Amniotic stem cell (primary cell): ENCODE data around the gene ACBD3.

Experiments
- DNase-seq: peaks from one replicate; lab custom pipeline; 2025; lab: John Stamatoyannopoulos, UW

ACBD3 gene

DNA sequence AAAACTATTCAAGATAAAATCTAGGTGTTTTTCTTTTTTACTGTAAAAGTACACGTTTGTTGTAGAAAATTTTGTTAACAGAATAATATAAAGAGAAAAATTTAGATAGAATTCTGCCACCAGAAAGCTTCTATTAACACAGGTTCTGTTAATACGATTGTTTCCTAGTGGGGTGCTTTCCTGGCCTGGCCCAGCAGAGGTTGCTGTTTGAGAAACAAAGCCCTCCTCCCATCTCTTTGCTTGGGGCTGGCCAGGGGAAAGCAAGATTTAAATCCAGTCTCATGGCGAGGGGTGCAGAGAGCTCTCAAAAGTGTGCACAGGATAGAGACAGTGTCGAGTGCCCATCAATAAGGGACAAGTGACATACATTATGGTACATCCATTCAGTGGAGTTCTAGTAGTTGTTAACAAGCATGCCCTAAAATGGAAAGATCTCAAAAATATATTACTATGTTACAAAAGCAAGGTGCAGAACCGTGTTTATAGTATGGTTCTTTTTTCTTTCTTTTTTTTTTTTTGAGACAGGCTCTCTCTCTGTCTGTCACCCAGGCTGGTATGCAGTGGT lies 14.6 kb upstream of the ACBD3 start:
- DNase-seq, result no peak

GRCh38 chr1:226199971-226200370 lies 13.4 kb upstream of the ACBD3 start:
- DNase-seq, result no peak

GRCh38 chr1:226195144-226195543 lies 8.6 kb upstream of the ACBD3 start:
- no peak for DNase-seq

DNA sequence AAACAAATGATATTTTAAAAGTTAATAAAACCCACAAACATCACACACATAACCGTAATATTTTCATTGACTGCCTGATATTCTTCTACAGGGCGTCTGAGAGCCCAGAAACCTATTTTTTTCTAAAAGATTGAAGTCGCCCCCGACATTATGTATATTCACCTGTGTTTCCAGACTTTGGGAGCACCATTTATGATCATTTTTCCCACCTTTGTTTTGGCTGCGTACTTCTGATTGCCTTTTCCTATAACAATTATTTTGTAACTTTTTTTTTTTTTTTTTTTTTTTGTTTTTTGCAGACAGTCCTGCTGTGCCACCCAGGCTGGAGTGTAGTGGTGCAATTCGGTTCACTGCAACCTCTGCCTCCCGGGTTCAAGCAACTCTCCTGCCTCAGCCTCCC lies 839 bp upstream of the ACBD3 start:
- DNase-seq, result no peak

- DNase-seq, result no peak
These were observed 430 bp upstream of the ACBD3 start for GRCh38 chr1:226187019-226187322.

DNA sequence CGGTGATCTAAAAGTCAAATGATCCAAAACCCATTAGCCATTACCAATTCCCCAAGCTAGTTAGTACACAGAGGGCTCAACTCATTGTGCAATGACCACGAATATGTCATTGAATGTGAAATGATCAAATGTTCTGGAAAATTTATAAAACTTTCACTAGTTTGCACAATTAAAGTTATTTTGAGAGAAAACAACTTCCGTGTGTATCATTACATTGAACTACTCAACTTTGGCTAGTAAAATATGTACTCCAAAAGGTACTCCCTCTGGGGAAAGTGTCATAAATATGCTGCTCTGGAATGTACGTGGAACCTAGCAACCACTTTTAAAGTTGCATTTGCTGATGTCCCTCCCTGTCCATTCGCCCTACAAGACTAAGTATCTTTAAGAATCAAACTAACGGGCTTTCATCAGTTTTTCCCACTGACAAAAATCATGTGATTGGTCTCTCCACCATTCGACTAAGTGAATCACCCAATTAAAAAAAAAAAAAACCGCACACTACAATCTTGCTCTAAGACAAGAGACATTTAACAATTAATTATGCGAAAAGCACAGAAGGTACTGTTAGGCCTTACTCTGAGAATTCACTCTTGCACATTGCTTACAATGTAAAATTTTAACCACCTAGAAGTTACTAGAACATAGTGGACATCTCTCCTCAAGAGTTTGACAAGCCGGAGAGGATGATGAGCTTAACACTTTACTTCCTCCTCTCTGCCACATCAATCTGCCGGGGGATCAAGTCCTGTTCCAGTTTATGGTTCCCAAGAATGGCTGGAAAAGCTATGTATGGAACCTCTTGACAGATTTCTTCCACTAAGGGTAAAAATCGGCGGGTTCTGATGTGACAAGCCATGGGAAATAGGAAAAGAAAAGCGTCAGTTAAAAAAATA lies 1.2 kb downstream of the ACBD3 start:
- DNase-seq, result no peak

- DNase-seq, result no peak
These were observed 4.4 kb downstream of the ACBD3 start for GRCh38 chr1:226181996-226182714.

DNA sequence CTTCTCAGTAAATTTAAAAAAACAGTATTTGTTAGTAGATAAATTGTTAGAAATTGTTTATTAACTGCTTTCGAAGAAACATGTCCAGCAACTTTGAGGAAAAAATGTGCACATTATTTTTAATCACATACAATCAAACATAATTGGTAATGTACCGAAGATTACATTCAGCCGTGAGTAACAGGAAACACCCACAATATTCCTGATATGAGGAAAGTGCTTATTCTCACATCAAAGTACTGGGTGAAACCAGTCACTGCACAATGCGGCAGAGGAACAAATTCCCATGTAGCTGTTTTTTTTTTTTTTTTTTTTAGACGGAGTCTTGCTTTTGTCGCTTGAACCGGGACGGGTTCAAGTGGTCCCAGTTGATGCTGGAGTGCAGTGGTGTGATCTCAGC lies 9.7 kb downstream of the ACBD3 start:
- no peak for DNase-seq

GRCh38 chr1:226172589-226172988 lies 14.0 kb downstream of the ACBD3 start:
- DNase-seq, result no peak

- DNase-seq, result no peak
These were observed 20.2 kb downstream of the ACBD3 start for GRCh38 chr1:226166341-226166740.

GRCh38 chr1:226164154-226164553 lies 22.4 kb downstream of the ACBD3 start:
- no peak for DNase-seq

DNA sequence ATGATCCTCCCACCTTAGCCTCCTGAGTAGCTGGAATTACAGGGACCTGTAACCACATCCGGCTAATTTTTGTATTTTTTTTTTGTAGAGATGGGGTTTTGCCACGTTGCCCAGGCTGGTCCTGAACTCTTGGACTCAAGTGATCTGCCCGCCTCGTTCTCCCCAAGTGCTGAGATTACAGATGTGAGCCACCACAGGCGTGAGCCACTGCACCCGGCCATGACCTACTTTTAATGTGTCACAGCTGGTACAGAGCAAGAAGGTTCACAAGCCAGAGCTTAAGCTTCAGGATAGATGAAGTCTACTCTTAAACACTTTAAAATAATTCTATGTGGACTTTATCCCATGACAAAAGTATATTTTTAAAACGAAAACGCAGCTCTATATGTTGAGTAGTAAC lies 23.6 kb downstream of the ACBD3 start:
- DNase-seq, result no peak

- DNase-seq, result no peak
These were observed 27.6 kb downstream of the ACBD3 start for GRCh38 chr1:226158983-226159382.

DNA sequence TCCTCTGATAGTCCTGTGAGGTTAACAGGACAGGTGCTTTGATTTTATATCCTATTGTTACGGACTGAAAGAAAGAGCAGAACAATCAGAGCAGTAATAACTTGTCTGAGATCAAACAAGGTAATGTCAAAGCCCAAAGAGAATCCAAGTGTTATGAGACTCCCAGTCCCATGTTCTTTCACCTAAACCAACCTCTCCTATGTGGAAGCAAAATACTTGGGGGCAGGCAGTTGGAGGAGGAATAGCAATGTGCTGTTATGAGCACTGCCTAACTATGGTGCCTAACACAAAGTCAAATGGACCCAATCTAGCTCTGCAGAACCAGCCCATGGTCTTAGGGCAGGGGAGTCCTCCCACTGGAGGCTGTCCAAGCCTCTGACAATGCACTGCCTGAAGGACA lies 28.1 kb downstream of the ACBD3 start:
- DNase-seq, result no peak

DNA sequence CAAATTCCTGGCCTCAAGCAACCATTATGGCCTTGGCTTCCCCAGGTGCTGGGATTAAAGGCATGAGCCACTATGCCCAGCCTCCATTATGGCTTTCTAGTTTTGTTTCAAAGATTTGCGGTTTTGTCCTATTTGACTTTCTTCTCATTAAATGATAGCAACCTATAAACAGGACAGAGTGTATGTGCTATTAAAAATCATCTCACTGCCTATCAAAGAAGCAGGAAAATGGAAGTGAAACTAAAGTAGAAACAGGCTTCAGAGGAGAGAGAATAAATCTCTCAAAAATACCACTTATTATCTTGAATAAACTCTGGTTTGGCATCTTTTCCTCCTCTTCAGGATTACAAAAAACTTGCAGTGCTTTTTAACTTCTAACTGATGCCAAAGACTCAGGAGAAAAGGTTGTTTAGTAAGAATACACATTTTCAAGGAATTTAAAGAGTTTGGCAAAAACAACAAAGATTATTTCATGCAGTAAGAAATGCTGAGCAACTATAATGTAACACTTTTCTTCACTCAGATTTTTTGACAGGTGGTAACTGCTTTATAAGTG lies 28.7 kb downstream of the ACBD3 start:
- no peak for DNase-seq

DNA sequence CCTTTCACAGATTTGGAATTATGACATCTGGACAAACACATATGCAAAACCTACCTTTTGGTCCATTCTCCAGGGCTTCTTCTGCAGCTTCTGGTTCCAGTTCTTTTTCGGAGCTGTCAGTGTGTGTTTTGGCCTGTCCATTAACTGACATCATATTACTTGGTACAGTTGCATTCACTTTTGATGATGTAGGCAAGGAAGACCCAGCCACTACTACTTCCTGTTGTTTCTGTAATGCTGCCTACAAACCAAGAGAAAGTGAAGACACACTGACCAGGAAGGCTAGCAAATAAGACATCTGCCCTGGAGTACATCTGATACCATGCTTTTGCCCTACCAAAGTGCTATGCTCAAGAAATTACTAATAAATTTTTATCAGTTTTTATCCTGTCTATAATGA lies 31.9 kb downstream of the ACBD3 start:
- no peak for DNase-seq

- DNase-seq, result no peak
These were observed 36.7 kb downstream of the ACBD3 start for GRCh38 chr1:226149806-226150205.

- DNase-seq, result no peak
These were observed 38.4 kb downstream of the ACBD3 start for GRCh38 chr1:226148121-226148648.

DNA sequence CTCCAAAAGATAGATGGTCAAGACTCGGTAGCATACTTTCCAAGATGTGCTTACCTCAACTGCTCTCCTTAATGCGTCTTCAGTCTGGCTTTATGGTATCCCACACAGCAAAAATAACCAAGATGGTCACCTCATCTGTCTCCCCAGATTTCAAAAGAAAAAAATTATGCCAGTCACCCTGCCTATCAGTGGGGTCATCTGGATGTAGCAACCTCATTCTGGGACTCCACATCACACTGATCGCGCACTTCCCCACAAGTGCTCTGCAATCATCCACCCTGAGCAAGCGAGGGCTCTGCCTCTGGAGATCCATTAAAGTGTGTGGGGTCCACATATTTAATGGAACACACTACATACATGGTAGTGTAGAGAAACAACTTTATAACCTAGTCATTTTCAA lies 42.5 kb downstream of the ACBD3 start:
- DNase-seq, result no peak

- DNase-seq, result no peak
These were observed 50.8 kb downstream of the ACBD3 start for GRCh38 chr1:226135709-226136108.

DNA sequence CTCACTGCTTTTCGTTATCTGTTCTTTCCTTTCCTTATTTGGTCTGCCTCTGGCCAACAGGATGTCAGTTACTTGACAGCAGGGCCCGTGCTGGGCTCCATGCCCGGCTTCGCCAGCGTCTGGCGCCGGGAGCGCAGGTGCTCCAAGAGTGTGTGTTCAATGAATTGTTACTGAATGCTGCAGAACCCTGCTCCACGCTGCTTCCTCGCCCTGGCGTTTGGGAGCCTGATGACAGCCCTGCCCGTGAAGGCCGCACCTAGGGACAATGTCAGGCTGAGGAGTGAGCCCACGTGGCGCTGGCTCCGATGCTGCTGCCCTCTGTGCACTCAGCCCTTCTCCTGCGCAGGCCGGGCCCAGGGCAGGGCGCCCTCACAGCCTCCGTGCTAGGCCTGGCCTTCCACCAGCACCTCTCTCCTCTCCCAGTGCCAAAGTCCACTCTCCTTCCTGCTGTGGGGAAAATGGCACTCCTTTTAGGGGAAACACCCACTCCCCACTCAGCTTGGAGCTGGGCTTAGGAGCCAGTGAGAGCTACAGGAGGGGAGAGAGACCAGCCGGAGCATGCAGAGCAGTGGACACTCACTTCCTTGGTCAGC lies 51.4 kb downstream of the ACBD3 start:
- no peak for DNase-seq
